Activated CD4-positive, alpha-beta T cell treated with anti-CD3 and anti-CD28 coated beads, Interleukin-2, amount 10 ng/mL, durations not matched to agents 7 days and 5 days (primary cell): ENCODE results near the gene ARHGAP15. TPM values are rescaled to one million over a fixed set of nuclear protein-coding genes. Genes with fewer than 3 reads are reported as not detected.

Source experiments
- CTCF ChIA-PET: fragments of 350-600 bp; sonication (Branson Sonifier 250); formaldehyde crosslinking; loops from one replicate; lab custom pipeline; 2021; ENCODE audit warnings: antibody characterized with exemption; lab: Charles Lee
- POLR2A ChIA-PET: fragments of 350-600 bp; sonication (Branson Sonifier 250); formaldehyde crosslinking; loops from one replicate; lab custom pipeline; 2021; ENCODE audit warnings: antibody characterized with exemption; lab: Charles Lee
- DNase-seq: peaks from one replicate; pipeline ENCODE4 v3.0.0-alpha.2; 2020
- H3K27ac Mint-ChIP-seq: one replicate; pipeline ENCODE4 v1.8.0; 2021; ENCODE audit warnings: mild to moderate bottlenecking, moderate library complexity, mixed read lengths
- H3K27me3 Mint-ChIP-seq: one replicate; pipeline ENCODE4 v1.8.0; 2021; ENCODE audit warnings: mixed read lengths
- H3K36me3 Mint-ChIP-seq: one replicate; pipeline ENCODE4 v1.8.0; 2021; ENCODE audit warnings: low read depth, mixed read lengths
- H3K4me1 Mint-ChIP-seq: one replicate; pipeline ENCODE4 v1.8.0; 2021; ENCODE audit warnings: mixed read lengths
- H3K4me3 Mint-ChIP-seq: one replicate; pipeline ENCODE4 v1.8.0; 2021; ENCODE audit warnings: mild to moderate bottlenecking, moderate library complexity, mixed read lengths
- H3K9me3 Mint-ChIP-seq: one replicate; pipeline ENCODE4 v1.8.0; 2021; ENCODE audit warnings: mixed read lengths
- total RNA-seq, 2 experiments: library from RNA; stranded (reverse); gene quantifications; one replicate each; pipeline ENCODE4 v1.2.3, GENCODE V29; 2021

ARHGAP15 gene
- total RNA-seq, 2 experiments from 2014 or later = 189 to 197 TPM

DNA sequence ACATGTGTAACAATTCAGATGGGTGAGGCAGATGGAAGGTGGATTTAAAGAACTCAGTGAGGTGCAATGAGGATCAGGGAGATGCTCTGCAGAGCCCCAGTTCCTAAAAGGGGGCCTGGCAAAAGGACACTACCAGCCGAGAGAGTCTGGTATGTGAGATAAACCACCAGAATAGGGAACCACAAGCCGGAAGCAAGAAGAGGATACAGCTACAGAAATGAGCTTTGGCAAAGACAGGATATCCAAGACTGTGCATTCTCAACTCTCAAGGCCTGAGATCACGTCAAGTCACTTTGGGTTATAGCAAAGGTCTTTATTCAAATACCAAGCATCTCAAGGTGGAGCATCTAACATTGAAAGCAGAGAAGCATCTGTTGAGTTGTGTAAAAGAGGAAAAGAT, 293.5 kb downstream of the ARHGAP15 start:
- peak; percentile 34 for DNase-seq
- H3K4me1 Mint-ChIP-seq = peaks cover 27% of the 10 kb centered on the region
- POLR2A ChIA-PET = no interaction called here
- no peaks in the 10 kb centered on the region for H3K27me3 Mint-ChIP-seq
- H3K4me3 Mint-ChIP-seq = no peak overlapping the region
- CTCF ChIA-PET = interaction anchor here (1.2 kb wide), 1 partner anchor 10 kb away, joined by 4 read pairs; no protein-coding TSS in a partner anchor
- H3K36me3 Mint-ChIP-seq = peaks cover 27% of the 10 kb centered on the region
- H3K9me3 Mint-ChIP-seq = no peaks in the 10 kb centered on the region
- H3K27ac Mint-ChIP-seq = no peak overlapping the region

DNA sequence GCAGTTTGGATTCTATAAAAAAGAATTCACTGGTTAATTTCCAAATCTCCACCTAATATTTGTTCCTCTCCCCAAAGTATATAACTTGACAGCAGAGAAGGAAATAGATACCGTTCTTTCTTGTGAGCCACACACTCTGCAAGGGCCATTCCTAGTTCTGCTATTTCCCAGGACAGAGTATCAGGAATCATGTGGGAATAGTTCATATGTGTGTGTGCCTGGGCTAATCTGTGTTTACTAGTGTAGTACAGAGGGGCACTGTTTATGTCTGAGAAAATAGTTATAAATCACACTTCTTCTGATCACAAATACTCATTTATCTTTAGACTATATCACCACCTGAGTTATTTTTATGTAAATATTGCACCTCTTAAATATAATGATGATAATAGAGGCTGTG, 296.7 kb downstream of the ARHGAP15 start:
- no peaks in the 10 kb centered on the region for H3K9me3 Mint-ChIP-seq
- peaks cover 29% of the 10 kb centered on the region for H3K4me1 Mint-ChIP-seq
- H3K36me3 Mint-ChIP-seq = peaks cover 23% of the 10 kb centered on the region

DNA sequence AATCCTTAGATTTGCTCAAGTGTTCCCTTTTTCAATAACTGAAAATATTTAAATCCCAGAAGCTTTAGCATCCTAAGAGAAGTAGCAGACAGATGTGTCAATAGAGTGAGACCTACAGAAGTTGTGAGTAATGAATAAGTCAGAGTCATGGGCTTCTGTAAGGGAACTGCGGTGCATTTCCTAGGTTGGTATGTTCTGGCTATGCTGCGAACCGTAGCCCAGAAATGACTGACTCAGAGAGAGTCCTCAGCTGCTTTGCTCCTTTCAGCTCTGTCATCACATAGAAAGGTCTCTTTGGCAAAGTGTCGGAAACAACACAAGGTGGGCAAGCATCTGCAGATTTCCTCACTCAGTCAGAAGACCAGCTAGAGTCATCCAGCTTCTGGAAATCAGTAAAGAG, 297.1 kb downstream of the ARHGAP15 start:
- Mint-ChIP-seq H3K4me3 (no peak overlapping the region), H3K27me3 (no peaks in the 10 kb centered on the region), H3K36me3 (peaks cover 22% of the 10 kb centered on the region), H3K9me3 (no peaks in the 10 kb centered on the region), H3K27ac (no peak overlapping the region), H3K4me1 (peaks cover 25% of the 10 kb centered on the region)
- no peak for DNase-seq
- ChIA-PET POLR2A (no interaction called here), CTCF (no interaction called here)

More for the DNA sequence above, 296.7 kb downstream of the ARHGAP15 start:
- ChIA-PET CTCF (no interaction called here), POLR2A (no interaction called here)
- no peaks in the 10 kb centered on the region for H3K27me3 Mint-ChIP-seq
- DNase-seq = no peak
- no peak overlapping the region for H3K4me3 Mint-ChIP-seq
- H3K27ac Mint-ChIP-seq = no peak overlapping the region

DNA sequence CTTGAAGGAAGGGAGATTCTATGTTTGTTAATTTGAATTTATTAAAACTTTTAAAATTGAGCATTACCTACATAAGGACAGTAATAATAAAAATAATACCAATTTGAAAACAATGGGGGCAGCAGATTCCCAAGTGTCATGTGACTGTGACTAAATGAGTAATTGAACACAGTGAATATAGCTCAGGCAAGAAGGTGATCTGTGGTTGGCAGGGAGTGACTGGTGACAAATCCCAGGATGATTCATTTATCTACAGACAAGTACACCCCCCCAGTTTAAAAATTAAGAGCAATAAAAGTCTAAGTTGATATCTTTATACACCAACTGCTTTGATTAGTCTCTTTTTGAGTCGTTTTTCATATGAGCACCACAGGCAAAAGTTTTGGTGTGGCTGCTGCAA, 299.5 kb downstream of the ARHGAP15 start:
- no peak overlapping the region for H3K27ac Mint-ChIP-seq
- POLR2A ChIA-PET = no interaction called here
- peaks cover 15% of the 10 kb centered on the region for H3K36me3 Mint-ChIP-seq
- no peaks in the 10 kb centered on the region for H3K27me3 Mint-ChIP-seq
- no peaks in the 10 kb centered on the region for H3K9me3 Mint-ChIP-seq
- DNase-seq = no peak
- H3K4me1 Mint-ChIP-seq = peaks cover 10% of the 10 kb centered on the region
- CTCF ChIA-PET = no interaction called here
- H3K4me3 Mint-ChIP-seq = no peak overlapping the region

DNA sequence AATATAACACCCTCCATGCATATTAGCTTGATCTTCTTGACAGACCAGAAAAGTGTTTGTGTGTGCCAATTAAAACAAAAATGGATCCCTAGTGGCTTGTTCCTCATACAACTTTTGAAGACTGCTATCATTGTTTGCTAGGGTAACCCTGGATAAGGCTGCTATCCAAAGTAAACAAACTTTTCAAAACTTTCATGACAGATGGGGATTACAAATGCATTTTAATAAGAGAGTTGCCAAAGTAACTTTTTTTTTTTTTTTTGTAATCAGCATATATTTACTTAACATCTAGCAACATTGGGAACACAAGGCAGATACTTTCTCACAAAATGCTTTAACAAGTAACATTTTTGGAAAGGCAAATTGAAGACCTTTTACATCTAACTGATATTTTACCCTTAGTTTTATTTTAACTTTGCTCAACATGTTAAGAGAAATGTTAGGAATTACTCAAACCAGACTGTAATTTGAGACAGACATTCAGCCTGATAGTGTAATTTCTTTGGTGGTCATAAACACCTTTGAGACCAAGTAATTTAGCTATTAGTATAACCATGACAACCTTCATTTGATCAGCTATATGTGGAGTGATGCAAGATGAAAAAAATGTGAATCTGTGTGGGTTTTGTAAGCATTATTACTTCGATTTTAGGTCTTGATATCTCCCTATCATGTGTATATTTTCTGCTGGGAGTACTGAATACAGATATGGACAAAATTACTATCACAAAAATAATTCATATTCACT, 300.9 kb downstream of the ARHGAP15 start:
- Mint-ChIP-seq H3K27ac (no peak overlapping the region), H3K27me3 (no peaks in the 10 kb centered on the region), H3K9me3 (no peaks in the 10 kb centered on the region), H3K4me3 (no peak overlapping the region), H3K4me1 (peaks cover 13% of the 10 kb centered on the region), H3K36me3 (peaks cover 21% of the 10 kb centered on the region)
- no peak for DNase-seq
- ChIA-PET POLR2A (no interaction called here), CTCF (no interaction called here)

DNA sequence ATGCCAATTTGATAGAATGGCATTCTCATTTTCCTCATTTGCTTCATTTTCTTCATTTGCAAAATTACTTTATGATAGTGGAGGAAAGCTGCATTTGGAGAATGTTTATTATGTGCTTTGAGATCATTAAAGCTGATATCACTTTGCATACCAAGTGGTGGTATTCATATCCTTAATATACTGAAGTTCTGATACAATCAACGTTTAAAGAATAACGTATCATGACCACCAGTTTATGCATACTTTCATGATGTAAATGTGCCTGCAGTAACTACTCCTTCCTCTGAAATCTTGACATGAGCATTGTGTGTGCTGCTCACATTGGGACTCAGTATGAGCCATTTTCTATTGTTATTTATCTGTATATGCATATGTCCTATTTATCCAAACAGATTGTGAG, 302.1 kb downstream of the ARHGAP15 start:
- POLR2A ChIA-PET = no interaction called here
- CTCF ChIA-PET = no interaction called here
- Mint-ChIP-seq H3K9me3 (no peaks in the 10 kb centered on the region), H3K4me3 (no peak overlapping the region), H3K27me3 (no peaks in the 10 kb centered on the region), H3K36me3 (peaks cover 17% of the 10 kb centered on the region), H3K27ac (no peak overlapping the region), H3K4me1 (peaks cover 13% of the 10 kb centered on the region)
- DNase-seq = no peak

DNA sequence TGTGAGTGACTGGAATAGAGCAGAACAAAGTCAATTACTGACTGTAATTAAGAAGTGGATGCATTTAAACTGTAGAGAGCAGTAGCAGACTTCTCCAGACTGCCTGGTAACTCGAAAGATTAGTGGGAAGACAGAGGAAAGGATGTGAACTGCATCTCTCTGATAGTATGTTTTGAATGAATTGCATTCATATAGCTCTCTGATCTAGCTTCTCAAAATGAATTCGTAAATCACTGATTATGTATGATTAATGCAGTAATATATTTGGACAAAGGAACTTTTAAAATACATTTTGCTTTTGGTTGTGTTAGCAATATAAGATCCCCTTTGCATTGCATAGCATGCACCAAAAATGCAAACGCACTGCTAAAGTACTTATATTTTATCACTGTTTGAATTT, 304.0 kb downstream of the ARHGAP15 start:
- peaks cover 8% of the 10 kb centered on the region for H3K4me1 Mint-ChIP-seq
- no peak for DNase-seq
- CTCF ChIA-PET = interaction anchor here (2.0 kb wide), 1 partner anchor 10 kb away, joined by 4 read pairs; no protein-coding TSS in a partner anchor
- no peaks in the 10 kb centered on the region for H3K9me3 Mint-ChIP-seq
- POLR2A ChIA-PET = no interaction called here
- no peak overlapping the region for H3K27ac Mint-ChIP-seq
- H3K36me3 Mint-ChIP-seq = peaks cover 24% of the 10 kb centered on the region
- H3K27me3 Mint-ChIP-seq = no peaks in the 10 kb centered on the region
- no peak overlapping the region for H3K4me3 Mint-ChIP-seq

DNA sequence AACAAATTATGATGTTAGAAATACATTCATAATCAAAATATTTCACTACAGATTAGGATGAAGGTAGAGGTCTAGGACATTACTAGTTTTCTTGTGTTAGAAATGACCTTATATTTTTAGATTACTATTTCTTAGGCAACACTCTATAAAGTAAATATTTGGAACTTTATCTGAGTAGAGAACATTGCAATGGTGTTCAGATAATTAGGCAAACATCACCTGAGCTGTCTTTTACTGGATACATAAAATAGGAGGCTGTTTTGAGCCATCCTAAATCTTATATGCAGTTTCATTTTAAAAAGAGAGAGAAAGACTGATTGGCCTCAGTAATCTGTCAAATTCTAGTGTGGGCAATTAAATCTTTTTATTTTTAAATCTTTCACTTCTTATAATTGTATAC, 304.6 kb downstream of the ARHGAP15 start:
- DNase-seq = no peak
- ChIA-PET CTCF (interaction anchor here (2.0 kb wide), 1 partner anchor 11 kb away, joined by 4 read pairs; no protein-coding TSS in a partner anchor), POLR2A (no interaction called here)
- Mint-ChIP-seq H3K27me3 (no peaks in the 10 kb centered on the region), H3K4me1 (peaks cover 7% of the 10 kb centered on the region), H3K36me3 (peaks cover 29% of the 10 kb centered on the region), H3K4me3 (no peak overlapping the region), H3K27ac (no peak overlapping the region), H3K9me3 (no peaks in the 10 kb centered on the region)

DNA sequence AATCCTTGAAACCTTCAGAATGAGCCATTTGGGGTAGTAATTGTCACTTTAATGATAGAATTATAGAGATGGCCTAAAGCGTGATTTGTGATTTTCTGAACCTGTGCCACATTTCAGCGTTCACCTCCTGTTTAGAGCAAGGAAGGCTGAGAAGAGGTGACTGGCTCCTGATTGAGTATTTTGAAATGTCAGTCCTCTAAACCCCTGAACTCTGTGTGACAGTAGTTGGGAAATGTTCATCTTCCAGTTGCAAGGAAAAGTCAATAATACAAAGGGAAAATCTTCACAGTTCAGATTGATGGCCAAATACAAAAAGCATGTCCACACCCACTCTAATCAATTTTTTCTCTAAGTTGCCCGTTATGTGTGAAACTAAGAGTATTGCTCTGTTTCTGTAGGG, 305.2 kb downstream of the ARHGAP15 start:
- no peak overlapping the region for H3K27ac Mint-ChIP-seq
- no peaks in the 10 kb centered on the region for H3K9me3 Mint-ChIP-seq
- CTCF ChIA-PET = no interaction called here
- no peak overlapping the region for H3K4me3 Mint-ChIP-seq
- peaks cover 7% of the 10 kb centered on the region for H3K4me1 Mint-ChIP-seq
- POLR2A ChIA-PET = no interaction called here
- DNase-seq = no peak
- H3K27me3 Mint-ChIP-seq = no peaks in the 10 kb centered on the region
- peaks cover 30% of the 10 kb centered on the region for H3K36me3 Mint-ChIP-seq

DNA sequence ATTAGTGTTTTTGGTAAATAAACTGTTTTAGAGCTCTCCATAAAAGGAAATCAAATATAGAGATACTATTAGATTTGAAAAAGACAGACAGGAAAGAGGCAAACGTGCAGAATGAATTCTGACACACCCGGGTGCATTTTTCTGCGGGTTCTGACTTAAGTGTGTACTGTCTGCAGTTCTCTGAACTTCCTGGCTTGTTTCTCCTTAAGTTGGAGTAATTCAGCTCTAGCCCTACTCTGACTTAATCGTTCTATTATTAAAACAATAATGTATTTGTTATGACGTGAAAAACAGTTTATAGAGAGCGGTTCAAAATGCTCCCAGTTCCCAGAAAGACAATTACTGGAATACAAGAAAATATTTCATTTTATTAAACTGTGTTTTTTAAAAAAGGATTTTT, 305.9 kb downstream of the ARHGAP15 start:
- no peaks in the 10 kb centered on the region for H3K9me3 Mint-ChIP-seq
- no peak overlapping the region for H3K27ac Mint-ChIP-seq
- CTCF ChIA-PET = no interaction called here
- POLR2A ChIA-PET = no interaction called here
- peaks cover 7% of the 10 kb centered on the region for H3K4me1 Mint-ChIP-seq
- no peak overlapping the region for H3K4me3 Mint-ChIP-seq
- no peaks in the 10 kb centered on the region for H3K27me3 Mint-ChIP-seq
- no peak for DNase-seq
- peaks cover 33% of the 10 kb centered on the region for H3K36me3 Mint-ChIP-seq

DNA sequence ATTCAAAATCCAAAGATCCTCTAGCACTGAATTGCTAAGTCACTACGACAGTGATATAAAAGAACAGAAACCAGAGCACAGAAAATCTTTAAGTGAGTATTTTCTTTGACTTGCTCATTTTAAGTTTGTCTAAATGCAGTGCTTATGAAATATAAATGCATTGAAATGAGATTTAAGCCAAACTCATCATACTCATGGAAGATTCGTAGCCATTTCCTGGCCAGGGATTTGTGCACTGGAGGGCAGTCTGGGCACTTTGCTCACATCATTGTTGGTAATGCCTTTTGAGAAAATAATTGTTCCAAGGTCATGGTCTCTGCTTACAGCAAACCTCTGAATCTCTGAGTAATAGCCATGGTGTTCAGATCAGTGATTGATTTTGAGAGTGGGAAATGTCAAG, 307.7 kb downstream of the ARHGAP15 start:
- CTCF ChIA-PET = interaction anchor here (0.5 kb wide), 1 partner anchor 52 kb away, joined by 4 read pairs; no protein-coding TSS in a partner anchor
- POLR2A ChIA-PET = no interaction called here
- Mint-ChIP-seq H3K27me3 (no peaks in the 10 kb centered on the region), H3K27ac (no peak overlapping the region), H3K4me1 (peaks cover 3% of the 10 kb centered on the region), H3K9me3 (no peaks in the 10 kb centered on the region), H3K36me3 (peaks cover 44% of the 10 kb centered on the region), H3K4me3 (no peak overlapping the region)
- DNase-seq = no peak

DNA sequence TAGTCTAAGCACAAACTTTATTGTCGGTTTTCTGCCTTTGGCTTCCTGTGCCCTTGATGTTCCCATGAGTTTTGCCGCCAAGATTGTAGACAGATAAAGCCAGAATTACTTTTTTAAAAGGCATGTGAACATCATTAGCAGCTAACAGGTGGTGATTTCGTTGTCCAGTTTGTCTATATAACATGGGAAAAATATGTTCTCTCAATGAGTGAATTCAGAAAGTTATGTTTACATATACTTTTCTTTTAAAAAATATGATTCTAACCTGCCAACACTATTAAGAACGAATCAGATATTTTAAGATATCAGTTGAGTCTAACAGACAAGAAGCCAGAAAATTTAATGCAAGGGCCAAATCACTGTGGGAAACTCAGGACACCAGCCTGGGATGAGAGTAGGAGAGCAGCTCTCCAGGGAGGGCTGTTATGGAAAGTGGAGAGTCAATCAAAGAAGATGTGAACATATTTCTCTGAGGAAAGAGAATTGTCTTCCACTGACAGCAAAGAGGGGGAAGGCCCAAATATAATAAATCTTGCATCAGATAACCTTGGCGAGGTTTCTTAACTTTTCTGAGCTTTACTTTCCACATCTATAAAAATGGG, 311.3 kb downstream of the ARHGAP15 start:
- no peak for DNase-seq
- Mint-ChIP-seq H3K4me1 (no peaks in the 10 kb centered on the region), H3K27me3 (no peaks in the 10 kb centered on the region), H3K27ac (no peak overlapping the region), H3K4me3 (no peak overlapping the region), H3K9me3 (no peaks in the 10 kb centered on the region), H3K36me3 (peaks cover 58% of the 10 kb centered on the region)
- ChIA-PET POLR2A (no interaction called here), CTCF (no interaction called here)

DNA sequence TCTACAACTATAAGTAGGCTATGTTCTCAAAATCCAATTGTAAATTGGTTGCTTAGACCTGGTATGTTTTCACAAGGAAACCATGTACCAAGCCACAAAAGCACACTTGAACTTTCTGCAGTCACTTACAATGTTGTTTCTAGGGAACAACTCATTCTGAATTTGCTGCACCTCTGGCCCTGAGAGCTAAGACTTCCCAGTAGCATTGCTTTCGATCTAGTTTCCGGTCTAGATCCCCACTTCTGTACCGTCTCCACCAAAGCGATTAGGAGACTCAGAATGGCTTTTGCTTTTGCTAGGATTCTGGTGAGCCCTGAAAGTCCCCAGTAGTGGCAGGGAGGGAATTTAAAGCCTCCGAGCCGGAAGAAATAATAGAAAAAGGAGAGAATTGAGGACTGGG, 313.0 kb downstream of the ARHGAP15 start:
- H3K9me3 Mint-ChIP-seq = no peaks in the 10 kb centered on the region

More for the DNA sequence above, 313.0 kb downstream of the ARHGAP15 start:
- H3K4me3 Mint-ChIP-seq = no peak overlapping the region
- ChIA-PET POLR2A (no interaction called here), CTCF (no interaction called here)
- no peak for DNase-seq
- no peaks in the 10 kb centered on the region for H3K27me3 Mint-ChIP-seq
- H3K4me1 Mint-ChIP-seq = no peaks in the 10 kb centered on the region
- no peak overlapping the region for H3K27ac Mint-ChIP-seq
- peaks cover 53% of the 10 kb centered on the region for H3K36me3 Mint-ChIP-seq
